ENCODE measurements around the gene EGFL7.

Gene EGFL7

GRCh38 chr9:136661641-136662325, 933 bp upstream of the EGFL7 start:
- no peak for DNase-seq

DNA sequence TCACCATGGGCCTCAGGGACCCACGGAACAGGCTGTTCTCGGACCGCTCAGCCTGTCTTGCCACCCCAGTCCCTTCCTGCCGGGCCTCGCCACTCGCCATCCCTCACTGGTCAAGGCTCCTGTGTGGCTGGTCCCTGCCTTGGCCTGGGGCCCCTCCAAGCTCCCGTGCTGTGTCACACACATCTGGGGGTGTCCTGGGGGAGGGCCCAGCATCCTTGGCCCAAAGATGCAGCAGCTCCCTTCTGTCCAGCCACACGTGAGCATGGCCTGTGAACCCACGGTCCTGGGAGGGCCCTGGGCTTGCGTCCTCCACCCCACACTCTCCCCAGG, 425 bp upstream of the EGFL7 start:
- DNase-seq: no peak

DNA sequence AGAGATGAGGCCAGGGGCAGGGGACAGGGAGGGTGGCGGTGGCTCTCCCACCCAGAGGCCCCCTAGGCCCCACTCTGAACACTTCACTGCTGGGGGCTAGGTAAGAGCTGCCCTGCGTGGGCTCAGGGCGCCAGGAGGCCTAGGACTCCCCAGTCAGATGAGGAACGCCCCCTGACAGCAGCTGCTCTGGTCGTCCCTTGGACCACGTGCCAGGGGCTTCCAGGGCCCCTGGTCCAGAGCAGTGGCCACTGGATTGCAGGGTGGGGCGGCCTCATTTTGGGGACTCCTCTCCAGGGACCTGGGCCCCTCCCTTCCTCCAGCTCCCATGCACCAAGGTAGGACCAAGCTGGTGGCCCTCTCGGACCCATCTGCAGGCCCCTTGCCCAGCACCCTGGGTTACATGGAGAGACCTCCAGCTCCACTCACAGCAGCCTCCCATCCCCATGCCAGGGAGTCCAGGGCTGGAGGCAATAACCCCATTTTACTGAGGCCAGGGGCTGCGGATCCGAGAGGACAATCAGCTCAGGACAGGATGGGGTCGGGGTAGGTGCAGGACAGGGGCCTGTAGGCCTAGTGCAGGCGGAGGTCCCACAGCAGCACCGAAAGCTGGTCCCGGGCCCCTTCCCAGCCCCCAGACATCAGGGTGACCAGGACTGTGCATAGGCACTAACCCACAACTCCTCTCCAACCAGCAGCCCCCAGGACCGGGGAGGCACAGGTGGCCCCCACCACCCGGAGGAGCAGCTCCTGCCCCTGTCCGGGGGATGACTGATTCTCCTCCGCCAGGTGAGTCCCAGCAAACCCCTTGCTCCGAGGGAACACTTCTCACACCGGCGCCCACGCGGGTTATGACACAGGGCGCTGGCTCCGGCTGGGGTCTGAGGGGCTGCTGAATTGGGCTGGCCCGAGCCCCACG, 1.5 kb downstream of the EGFL7 start:
- no peak for DNase-seq

DNA sequence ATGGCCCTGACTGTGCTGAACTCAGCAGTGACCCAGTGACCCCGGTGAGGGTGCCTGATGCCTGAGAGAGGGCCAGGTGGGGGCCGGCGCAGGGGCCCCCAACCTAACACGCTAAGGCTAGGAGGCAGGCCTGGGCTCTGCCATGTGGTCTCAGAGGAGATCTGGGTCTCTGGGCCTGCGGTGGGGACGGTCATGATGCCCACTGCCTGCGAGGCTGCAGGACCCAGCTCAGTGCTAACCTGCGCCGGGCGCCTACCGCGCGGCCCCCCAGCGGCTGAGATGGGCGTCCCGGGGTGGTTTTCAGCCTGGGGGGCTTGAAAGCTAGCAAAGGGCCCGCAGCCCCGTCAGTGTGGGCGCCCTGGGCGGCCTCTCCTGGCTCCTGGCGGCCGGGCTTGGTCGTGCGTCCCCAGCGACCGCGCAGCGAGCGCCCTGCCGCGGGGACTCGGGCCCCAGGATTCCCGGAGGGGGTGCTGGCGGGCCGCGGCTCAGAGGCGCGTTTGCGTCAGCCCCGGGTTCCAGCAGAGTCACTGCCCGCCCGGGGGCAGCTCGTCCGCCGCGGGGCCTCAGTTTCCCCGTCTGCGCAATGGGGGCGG, 2.5 kb downstream of the EGFL7 start:
- DNase-seq: no peak

DNA sequence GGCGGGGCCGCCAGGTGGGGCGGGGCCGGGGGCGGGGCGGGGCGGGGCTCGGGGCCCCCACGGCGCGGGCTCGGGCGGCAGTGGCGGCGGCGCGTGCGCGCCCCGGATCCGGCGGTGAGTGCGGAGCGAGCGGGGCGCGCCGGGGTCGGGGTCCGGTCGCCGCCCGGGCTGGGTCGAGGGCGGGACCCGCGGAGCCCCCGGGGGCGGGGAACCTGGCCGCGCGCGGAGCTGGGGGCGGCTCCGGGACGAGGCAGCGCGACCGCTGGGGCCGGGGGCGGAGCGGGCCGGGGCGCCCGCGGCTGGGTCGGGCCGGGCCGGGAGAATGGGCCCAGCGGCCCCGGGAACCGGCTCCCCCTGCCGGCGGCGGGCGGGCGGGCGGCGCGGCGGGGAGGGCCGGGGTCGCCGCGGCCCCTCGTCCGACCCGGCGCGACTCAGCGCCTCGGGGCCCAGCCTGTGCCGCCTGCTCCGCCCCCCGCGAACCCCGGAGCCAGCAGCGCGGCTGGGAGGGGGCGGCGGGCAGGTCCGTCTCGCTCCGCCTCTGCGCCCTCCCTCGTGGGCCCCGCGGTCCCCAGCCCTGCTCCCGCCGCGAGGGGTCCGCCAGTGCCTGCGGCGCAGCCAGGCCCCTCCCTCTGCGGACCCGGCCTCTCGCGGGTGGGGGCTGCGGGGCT, 3.1 kb downstream of the EGFL7 start:
- DNase-seq: no peak

DNA sequence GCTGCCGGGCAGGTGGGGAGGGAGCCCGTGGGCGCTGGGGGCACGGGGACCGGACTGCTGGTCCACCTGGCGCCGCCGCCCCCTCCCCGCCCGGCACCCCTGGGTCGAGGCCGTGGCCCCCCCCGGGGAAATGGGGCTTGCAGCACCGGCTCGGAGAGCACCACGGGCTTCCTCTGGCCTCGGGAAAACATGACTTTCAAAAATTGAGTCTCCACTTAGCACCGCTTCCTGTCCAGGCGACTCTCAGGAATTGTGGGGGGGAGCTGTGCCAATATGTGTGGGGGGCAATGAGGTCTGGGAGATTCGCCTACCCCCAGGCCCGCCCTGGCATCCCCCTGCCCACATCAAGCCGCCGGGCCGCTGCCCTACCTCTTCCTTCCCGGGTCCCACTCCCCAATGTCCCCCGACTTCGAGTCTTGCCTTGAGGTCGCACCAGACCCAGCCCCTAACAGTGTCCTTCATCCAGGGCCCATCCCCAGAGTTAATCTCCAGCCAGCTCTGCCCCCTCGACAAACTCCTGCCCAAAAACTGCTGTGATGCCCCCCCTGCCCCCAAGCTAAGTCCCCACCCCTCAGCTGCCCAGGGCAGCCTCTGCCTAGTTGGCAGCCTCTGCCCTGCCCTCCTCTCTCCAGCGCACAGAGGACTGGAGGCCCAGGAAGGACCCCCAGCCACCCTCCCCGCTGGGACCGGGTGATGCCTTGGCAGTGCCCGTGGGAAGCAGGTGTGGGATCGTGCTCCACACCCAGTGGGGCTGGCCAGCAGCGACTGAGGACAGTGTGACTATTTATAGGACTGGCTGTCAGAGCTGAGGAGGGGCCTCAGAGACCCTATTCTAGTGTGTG, 3.9 kb downstream of the EGFL7 start:
- no peak for DNase-seq

DNA sequence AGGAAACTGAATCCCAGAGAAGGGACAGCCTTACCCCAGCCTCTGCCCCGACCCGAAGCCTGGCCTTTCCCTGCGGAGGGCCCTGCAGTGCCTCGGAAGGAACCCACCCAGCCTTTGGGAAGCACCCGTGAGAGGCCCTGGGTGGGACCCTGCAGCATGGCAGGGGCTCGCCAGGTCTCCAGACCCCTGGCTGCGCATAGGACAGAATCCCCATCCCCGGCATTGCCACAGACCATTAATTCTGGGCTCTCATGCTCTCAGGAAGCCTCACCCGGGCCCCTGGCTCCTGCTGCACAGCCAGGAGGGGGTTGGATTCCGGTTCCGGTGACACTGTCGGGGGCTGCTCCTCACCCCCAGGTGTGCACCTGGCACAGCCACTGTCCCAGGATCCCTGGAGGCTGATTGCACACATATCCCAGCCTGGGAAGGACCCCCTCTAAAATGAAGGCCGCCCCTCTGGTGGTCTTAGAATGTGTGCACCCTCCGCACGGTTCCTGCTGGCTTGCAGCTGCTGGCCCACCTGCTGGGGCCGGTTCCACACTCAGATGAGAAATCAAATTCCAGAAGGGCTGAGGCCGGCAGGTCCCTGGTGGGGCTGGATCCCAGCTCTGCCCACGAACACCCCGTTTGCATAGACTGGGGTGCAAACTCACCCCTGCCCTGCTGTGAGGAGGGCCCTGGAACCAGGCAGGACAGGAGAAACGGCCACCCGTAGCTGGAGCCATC, 4.7 kb downstream of the EGFL7 start:
- DNase-seq: no peak

DNA sequence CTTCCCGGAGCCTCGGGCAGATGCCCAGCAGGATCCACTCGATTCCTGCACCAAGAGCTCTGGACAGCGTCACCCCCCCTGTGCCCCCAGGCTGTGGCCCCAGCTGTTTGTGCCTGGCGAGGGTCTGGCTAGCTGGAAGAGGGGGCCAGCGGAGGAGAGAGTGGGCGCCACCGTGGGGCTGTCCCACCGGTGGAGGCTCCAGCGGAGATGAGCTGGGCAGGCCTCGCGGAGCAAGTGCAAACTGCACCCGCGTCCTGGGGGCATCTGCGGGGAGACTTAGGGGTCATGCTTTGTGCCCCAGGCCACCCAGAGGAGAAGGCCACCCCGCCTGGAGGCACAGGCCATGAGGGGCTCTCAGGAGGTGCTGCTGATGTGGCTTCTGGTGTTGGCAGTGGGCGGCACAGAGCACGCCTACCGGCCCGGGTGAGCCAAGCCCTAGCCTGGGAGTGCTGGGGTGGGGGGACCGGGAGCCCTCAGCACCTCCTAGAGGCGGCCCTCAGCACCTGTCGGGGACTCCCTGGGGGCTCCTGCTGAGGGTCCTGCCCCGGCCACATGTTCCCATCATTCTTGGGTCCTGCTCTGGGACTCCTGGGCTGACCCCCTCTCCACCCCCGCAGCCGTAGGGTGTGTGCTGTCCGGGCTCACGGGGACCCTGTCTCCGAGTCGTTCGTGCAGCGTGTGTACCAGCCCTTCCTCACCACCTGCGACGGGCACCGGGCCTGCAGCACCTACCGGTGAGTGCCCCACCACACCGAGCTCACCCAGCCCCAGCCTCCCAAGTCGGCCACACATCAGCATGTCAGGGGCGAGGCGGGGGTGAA, 5.4 kb downstream of the EGFL7 start:
- no peak for DNase-seq

DNA sequence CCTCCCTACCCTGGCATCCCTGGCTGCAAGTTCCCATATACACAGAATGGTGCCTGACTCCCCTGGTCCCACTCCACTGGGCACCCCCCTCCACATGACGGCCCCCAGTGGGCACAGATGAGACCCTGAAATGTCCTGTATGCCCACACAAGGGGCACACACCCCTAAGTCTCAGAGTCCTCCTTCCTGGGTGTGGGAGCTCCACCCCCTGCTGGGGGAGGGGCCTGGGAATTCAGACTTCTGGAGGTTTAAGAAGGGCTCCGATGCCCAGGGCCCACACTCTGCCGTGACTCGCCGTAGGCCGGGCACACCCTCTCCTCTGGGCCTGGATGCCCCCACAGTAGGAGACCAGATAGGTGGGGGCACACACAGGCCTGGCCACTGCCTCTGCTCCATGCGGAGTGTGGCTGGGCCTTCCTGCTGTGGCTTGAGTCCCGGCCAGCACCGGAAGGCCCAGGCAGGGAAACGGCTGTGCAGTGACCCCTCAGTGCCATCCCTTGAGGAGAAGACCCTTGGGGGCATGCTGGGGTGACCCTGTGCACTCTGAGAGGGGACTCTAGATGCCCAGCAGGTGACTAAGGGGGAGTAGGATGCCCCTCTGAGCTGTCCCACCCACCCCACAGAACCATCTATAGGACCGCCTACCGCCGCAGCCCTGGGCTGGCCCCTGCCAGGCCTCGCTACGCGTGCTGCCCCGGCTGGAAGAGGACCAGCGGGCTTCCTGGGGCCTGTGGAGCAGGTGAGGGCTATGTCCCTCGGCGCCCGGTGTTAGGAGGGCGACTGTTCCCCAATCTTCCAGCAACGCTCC, 6.5 kb downstream of the EGFL7 start:
- no peak for DNase-seq

- no peak for DNase-seq
Measured at GRCh38 chr9:136669791-136670464, 7.2 kb downstream of the EGFL7 start.

DNA sequence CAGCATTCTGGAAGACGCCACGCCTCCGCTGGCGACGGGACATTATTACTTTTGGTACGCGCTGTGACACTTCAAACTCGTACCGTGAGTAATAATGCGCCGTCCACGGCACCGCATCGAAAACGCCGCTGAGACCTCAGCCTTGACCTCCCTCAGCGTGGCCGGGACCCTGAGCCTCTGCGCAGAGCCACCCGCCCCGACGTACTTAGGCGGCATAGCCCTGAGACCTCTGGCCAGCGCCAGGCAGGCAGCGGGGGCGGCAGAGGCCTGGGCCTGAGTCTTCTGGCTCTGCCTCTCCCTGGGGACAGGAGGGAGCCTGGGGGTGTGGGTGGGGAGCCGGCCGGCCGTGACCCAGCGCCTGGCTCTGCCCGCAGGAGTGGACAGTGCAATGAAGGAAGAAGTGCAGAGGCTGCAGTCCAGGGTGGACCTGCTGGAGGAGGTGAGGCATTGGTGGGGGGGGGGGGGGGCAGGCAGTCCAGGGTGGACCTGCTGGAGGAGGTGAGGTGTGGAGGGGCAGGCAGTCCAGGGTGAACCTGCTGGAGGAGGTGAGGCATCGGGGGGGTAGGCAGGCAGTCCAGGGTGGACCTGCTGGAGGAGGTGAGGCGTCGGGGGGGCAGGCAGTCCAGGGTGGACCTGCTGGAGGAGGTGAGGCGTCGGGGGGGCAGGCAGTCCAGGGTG, 8.0 kb downstream of the EGFL7 start:
- DNase-seq: no peak

- no peak for DNase-seq
Measured at GRCh38 chr9:136671254-136671614, 8.5 kb downstream of the EGFL7 start.

DNA sequence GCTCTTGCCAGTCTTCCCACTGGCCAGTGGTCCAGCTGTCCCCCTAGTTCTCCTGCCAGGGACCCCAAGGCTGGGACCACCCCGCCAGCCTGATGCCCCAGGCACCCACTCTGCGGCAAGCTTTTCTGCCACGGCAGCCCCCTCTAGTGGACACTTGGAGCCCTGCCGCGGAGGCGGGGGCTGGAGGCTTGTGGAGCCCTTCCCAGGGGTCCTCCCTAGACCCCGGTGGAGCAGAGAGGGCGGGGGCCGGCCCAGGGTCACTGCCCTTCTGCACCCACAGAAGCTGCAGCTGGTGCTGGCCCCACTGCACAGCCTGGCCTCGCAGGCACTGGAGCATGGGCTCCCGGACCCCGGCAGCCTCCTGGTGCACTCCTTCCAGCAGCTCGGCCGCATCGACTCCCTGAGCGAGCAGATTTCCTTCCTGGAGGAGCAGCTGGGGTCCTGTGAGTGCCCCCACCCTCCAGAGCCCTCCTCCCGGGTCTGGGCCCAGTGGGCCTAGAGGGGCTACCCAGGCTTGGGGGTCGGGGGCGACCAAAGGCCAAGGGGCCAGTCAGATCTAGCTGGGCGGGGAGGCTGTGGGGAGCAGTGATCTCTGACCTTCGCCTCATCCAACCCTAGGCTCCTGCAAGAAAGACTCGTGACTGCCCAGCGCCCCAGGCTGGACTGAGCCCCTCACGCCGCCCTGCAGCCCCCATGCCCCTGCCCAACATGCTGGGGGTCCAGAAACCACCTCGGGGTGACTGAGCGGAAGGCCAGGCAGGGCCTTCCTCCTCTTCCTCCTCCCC, 9.1 kb downstream of the EGFL7 start:
- DNase-seq: no peak

DNA sequence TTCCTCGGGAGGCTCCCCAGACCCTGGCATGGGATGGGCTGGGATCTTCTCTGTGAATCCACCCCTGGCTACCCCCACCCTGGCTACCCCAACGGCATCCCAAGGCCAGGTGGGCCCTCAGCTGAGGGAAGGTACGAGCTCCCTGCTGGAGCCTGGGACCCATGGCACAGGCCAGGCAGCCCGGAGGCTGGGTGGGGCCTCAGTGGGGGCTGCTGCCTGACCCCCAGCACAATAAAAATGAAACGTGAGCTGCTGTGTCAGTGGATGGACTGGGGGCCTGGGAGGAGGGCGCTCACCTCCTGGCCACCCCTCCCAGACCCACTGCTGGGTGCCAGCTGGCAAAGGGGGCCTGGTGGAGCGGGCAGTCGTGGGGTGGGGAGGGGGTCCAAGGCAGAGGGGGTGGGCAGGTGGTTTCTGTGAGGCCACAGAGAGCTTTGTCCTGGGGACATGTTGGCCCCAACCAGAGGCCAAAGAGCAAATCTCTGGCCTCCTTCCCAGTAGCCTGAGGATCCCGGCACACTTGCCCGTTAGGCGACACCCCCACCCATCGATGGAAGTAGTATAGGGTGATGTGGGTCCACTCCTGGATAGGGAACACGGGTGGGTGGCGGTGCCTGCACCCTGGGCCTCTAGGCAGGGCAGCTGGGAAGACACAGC, 9.8 kb downstream of the EGFL7 start:
- no peak for DNase-seq

GRCh38 chr9:136673088-136673974, 10.6 kb downstream of the EGFL7 start:
- no peak for DNase-seq

DNA sequence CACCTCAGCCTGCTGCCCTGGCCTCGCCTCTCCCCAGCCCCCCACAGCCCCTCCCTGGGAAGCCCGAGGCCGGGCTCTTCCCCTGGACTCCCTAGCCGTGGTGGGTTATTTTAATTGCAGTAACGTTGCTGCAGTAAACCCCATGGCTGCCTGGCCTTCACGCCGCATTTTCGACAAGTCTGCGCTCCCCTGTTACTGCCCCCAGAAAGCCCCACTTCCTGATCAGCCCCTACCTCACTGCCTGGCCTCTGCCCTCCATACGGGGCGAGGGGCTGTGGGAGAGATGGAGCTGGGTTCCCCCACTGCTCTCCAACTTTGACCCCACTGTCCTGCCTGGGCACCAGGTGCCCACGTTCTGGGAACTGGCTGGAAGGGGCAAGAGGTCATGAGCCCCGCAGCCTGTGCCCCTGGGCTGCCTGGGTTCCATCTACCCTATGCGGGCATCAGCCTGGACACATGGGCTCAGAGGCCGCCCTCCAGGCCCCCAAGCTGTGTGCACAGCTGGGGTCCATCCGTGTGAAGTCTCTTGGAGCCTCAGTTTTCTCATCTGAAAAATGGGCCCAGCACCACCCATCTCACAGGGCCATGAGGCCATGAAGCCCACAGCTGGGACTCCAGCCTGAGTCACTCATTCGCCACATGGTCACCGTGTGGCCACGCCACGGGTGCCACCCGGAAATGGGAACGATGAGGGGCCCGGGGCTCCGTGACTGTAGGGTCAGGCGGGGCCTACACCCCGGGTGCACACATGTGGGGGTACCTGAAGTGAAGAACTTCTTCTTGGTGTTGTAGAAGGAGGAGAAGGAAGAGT, 11.5 kb downstream of the EGFL7 start:
- no peak for DNase-seq

Measured in NCI-H524 treated with DMSO at 0.1 percent for 48 hours (cell line).